ENCODE data around the gene PTPN6. TPM values are rescaled to one million over a fixed set of nuclear protein-coding genes. Genes with fewer than 3 reads are reported as not detected.

Gene PTPN6
- total RNA-seq, 2 experiments from 2014 or later, result 37.1 to 116 TPM

GRCh38 chr12:6952863-6953441 is 1.8 kb downstream of the PTPN6 start:
- H3K4me2 ChIP-seq (ENCODE audit: low read length), result peak overlapping the region; percentile 87
- peaks cover 82% of the 10 kb centered on the region for H3K4me1 ChIP-seq (ENCODE audit: insufficient read depth, low read length, poor library complexity, severe bottlenecking)
- no peaks in the 10 kb centered on the region for H3K9me2 ChIP-seq (ENCODE audit: insufficient read depth, low read length)
- H3K9me3 ChIP-seq (ENCODE audit: low read length), result no peaks in the 10 kb centered on the region
- TF ChIP-seq CTCF (conservative IDR thresholded peaks at IDR 0.05; ENCODE audit: low read length) (no peak), EZH2phosphoT487 (IDR thresholded peaks at IDR 0.05; ENCODE audit: borderline replicate concordance, low read depth, low read length) (no peak)
- no peaks in the 10 kb centered on the region for H3K36me3 ChIP-seq (ENCODE audit: insufficient read depth, low read length)
- H3K27ac ChIP-seq (ENCODE audit: low read depth, low read length, poor library complexity, severe bottlenecking), result peak overlapping the region; percentile 48
- intact Hi-C loops (cut with micrococcal nuclease; ENCODE audit: unreplicated experiment), result no loop called here
- no peaks in the 10 kb centered on the region for H4K20me1 ChIP-seq (ENCODE audit: insufficient read depth, low read length)
- ChIA-PET CTCF (ENCODE audit: unreplicated experiment) (no interaction called here), POLR2A (interaction anchor here (0.6 to 2.0 kb wide), 3 partner anchors 9 to 399 kb away, joined by 3 to 12 read pairs (median 6); partner anchors contain the start of genes C12orf57, CDCA3, RNU7-1 and USP5)
- DNase-seq (ENCODE audit: low spot score), result no peak
- H3K79me2 ChIP-seq (ENCODE audit: insufficient read depth, low read depth, low read length), result no peaks in the 10 kb centered on the region
- BruUV-seq (replicated peaks), result no TSS peak
- H2AFZ ChIP-seq (ENCODE audit: low read length), result no peak overlapping the region
- H3K4me3 ChIP-seq (ENCODE audit: low read depth, low read length, poor library complexity, severe bottlenecking), result peak overlapping the region; percentile 67

GRCh38 chr12:6953442-6954315 is 2.5 kb downstream of the PTPN6 start:
- Histone ChIP-seq H3K4me2 (ENCODE audit: low read length) (peak overlapping the region; percentile 87), H3K79me2 (ENCODE audit: insufficient read depth, low read depth, low read length) (no peaks in the 10 kb centered on the region), H3K27ac (ENCODE audit: low read depth, low read length, poor library complexity, severe bottlenecking) (peak overlapping the region; percentile 48), H4K20me1 (ENCODE audit: insufficient read depth, low read length) (no peaks in the 10 kb centered on the region), H3K9me2 (ENCODE audit: insufficient read depth, low read length) (no peaks in the 10 kb centered on the region), H3K36me3 (ENCODE audit: insufficient read depth, low read length) (no peaks in the 10 kb centered on the region), H3K4me3 (ENCODE audit: low read depth, low read length, poor library complexity, severe bottlenecking) (peak overlapping the region; percentile 67), H2AFZ (ENCODE audit: low read length) (no peak overlapping the region), H3K9me3 (ENCODE audit: low read length) (no peaks in the 10 kb centered on the region), H3K4me1 (ENCODE audit: insufficient read depth, low read length, poor library complexity, severe bottlenecking) (peaks cover 88% of the 10 kb centered on the region)
- peak; percentile 85 for DNase-seq (ENCODE audit: low spot score)
- POLR2A ChIA-PET, result interaction anchor here (0.6 to 9.3 kb wide), 6 partner anchors 8 to 102 kb away, joined by 3 to 155 read pairs (median 6); partner anchors contain the start of genes C12orf57, CDCA3, ENO2 and RNU7-1
- no peak for TF ChIP-seq EZH2phosphoT487 (IDR thresholded peaks at IDR 0.05; ENCODE audit: borderline replicate concordance, low read depth, low read length)
- no peak for TF ChIP-seq CTCF (conservative IDR thresholded peaks at IDR 0.05; ENCODE audit: low read length)
- CTCF ChIA-PET (ENCODE audit: unreplicated experiment), result no interaction called here
- intact Hi-C loops (cut with micrococcal nuclease; ENCODE audit: unreplicated experiment), result no loop called here
- BruUV-seq (replicated peaks), result no TSS peak
